SU-DHL-6 (cell line): Measurements from ENCODE around the gene SKI.

ENCODE experiments used
- H2AFZ ChIP-seq: fragments of 200-600 bp; sonication (generic); 2 replicates; pipeline ENCODE4 v1.6.1; 2014; ENCODE audit warnings: low read depth, mild to moderate bottlenecking, moderate library complexity, mixed read lengths, antibody characterized with exemption, low read length; ENCODE audit not compliant: severe bottlenecking
- H3F3A ChIP-seq: fragments of 200-600 bp; shearing (Covaris generic); 2 replicates; pipeline ENCODE4 v1.6.0; 2016; ENCODE audit warnings: antibody characterized with exemption, mild to moderate bottlenecking; ENCODE audit not compliant: insufficient read depth
- H3K27ac ChIP-seq: fragments of 200-600 bp; sonication (generic); 2 replicates; pipeline ENCODE4 v1.5.1; 2016; ENCODE audit warnings: low read depth, mild to moderate bottlenecking, low read length, moderate library complexity, mixed read lengths
- H3K27me3 ChIP-seq: fragments of 200-600 bp; sonication (generic), shearing (Covaris generic); 2 replicates; pipeline ENCODE4 v1.6.0; 2014; ENCODE audit warnings: mild to moderate bottlenecking, low read length
- H3K36me3 ChIP-seq: fragments of 200-600 bp; sonication (generic); 2 replicates; pipeline ENCODE4 v1.6.1; 2014; ENCODE audit warnings: mild to moderate bottlenecking, low read length, mixed read lengths
- H3K4me2 ChIP-seq: fragments of 300-600, 200-600 bp; shearing (Covaris generic), sonication (generic); 2 replicates; pipeline ENCODE4 v1.6.0; 2014; ENCODE audit warnings: low read length, low read depth, mild to moderate bottlenecking; ENCODE audit not compliant: poor library complexity, severe bottlenecking
- H3K4me3 ChIP-seq: fragments of 200-600 bp; sonication (generic); 2 replicates; pipeline ENCODE4 v1.5.1; 2014; ENCODE audit warnings: antibody characterized with exemption, low read length, mild to moderate bottlenecking, mixed read lengths; ENCODE audit not compliant: insufficient read depth, poor library complexity, severe bottlenecking
- H3K79me2 ChIP-seq: fragments of 200-600 bp; sonication (generic); 2 replicates; pipeline ENCODE4 v1.6.1; 2014; ENCODE audit warnings: mild to moderate bottlenecking, low read length, moderate library complexity; ENCODE audit not compliant: insufficient read depth
- H3K9ac ChIP-seq: fragments of 200-600 bp; sonication (generic); 2 replicates; pipeline ENCODE4 v1.7.0; 2014; ENCODE audit warnings: mild to moderate bottlenecking, low read length
- H3K9me2 ChIP-seq: fragments of 200-600 bp; sonication (generic); replicated peaks from 2 replicates; pipeline ENCODE4 v1.6.1; 2014; ENCODE audit warnings: low read length; ENCODE audit not compliant: insufficient read depth
- H3K9me3 ChIP-seq: fragments of 200-600 bp; sonication (generic); 2 replicates; pipeline ENCODE4 v1.6.1; 2014; ENCODE audit warnings: low read length, mixed read lengths; ENCODE audit not compliant: insufficient read depth
- H4K20me1 ChIP-seq: fragments of 200-600 bp; sonication (generic); 2 replicates; pipeline ENCODE4 v1.6.1; 2014; ENCODE audit warnings: low read depth, mild to moderate bottlenecking, antibody characterized with exemption, low read length, moderate library complexity, mixed read lengths
- CTCF ChIP-seq: fragments of 200-600 bp; sonication (generic); IDR thresholded peaks from one replicate; pipeline ENCODE4 v1.5.1; 2017; ENCODE audit warnings: antibody characterized with exemption, mild to moderate bottlenecking, low read length, moderate library complexity; ENCODE audit not compliant: insufficient read depth, poor library complexity, severe bottlenecking
- EZH2phosphoT487 ChIP-seq: fragments of 200-600 bp; sonication (generic), shearing (Covaris generic); conservative IDR thresholded peaks from 2 replicates; pipeline ENCODE4 v1.6.1; 2018; ENCODE audit warnings: mild to moderate bottlenecking, antibody characterized with exemption, low read length, moderate library complexity, mixed read lengths

Gene SKI

DNA sequence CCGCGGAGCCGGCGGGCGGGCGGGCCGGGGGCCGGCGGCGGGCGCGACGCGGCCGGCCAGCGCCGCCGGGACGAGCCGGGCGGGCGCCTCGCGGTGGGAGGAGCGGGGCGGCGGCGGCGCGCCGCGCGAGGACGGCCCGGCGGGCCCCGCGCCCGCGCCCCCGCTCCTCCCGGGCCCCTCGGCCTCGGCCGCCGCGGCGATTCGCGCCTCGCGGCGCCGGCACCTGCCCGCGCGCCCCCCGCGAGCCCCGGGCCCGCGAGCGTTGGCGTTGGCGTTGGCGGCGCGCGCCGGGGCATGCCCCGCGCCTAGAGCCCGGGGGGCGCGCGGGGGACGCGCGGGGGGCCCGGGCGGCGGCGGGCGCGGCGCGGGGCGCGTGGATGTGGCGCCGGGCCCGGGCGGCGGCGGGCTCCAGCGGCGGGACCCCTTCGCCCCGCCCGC, at the start of gene SKI:
TSS of gene SKI (plus strand) at position 163 of the 438 bp plus-strand sequence. CDS start 448 bp downstream, outside the sequence.
- Histone ChIP-seq H3K4me2 (peak within 1 kb of the TSS; percentile 41), H3K27ac (no peak within 1 kb of the TSS), H3K9ac (peak within 1 kb of the TSS; percentile 44; the same call in 1 of the 2 replicates), H3F3A (no peaks in the 10 kb centered on the region), H2AFZ (no peak within 1 kb of the TSS), H3K4me3 (peak within 1 kb of the TSS; percentile 38), H3K79me2 (no peaks in the 10 kb centered on the region), H3K27me3 (no peaks in the 10 kb centered on the region), H4K20me1 (no peaks in the 10 kb centered on the region; the same call in 1 of the 2 replicates), H3K9me3 (no peaks in the 10 kb centered on the region), H3K36me3 (no peaks in the 10 kb centered on the region), H3K9me2 (no peaks in the 10 kb centered on the region)
- no peak for TF ChIP-seq CTCF

DNA sequence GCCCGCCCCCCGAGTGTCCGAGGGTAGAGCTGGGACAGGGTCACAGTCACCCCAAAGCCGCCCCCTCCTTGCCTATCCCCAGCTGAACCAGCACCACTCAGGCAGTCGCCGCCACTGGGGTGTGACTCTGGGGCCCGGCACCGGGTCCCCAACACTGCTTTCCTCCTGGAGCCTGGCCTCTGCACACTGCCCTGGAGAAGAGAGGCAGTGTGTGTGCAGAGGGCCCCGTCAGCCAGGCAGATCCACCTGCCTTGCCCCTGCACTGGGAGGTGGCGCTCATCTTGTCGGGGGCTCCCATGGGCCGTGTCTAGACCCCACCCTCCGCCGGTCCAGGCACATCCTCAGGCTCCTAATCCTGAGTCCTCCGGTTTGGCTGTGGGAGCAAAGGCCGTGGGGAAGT, 49.2 kb upstream of the SKI start:
- Histone ChIP-seq H3K4me2 (no peak overlapping the region), H2AFZ (no peak overlapping the region), H3K9me2 (no peaks in the 10 kb centered on the region), H3K4me3 (no peak overlapping the region), H4K20me1 (no peaks in the 10 kb centered on the region), H3K9ac (no peak overlapping the region), H3K9me3 (no peaks in the 10 kb centered on the region), H3K79me2 (no peaks in the 10 kb centered on the region), H3F3A (no peaks in the 10 kb centered on the region), H3K27me3 (no peaks in the 10 kb centered on the region), H3K27ac (no peak overlapping the region), H3K36me3 (no peaks in the 10 kb centered on the region)
- TF ChIP-seq CTCF (no peak), EZH2phosphoT487 (no peak)

DNA sequence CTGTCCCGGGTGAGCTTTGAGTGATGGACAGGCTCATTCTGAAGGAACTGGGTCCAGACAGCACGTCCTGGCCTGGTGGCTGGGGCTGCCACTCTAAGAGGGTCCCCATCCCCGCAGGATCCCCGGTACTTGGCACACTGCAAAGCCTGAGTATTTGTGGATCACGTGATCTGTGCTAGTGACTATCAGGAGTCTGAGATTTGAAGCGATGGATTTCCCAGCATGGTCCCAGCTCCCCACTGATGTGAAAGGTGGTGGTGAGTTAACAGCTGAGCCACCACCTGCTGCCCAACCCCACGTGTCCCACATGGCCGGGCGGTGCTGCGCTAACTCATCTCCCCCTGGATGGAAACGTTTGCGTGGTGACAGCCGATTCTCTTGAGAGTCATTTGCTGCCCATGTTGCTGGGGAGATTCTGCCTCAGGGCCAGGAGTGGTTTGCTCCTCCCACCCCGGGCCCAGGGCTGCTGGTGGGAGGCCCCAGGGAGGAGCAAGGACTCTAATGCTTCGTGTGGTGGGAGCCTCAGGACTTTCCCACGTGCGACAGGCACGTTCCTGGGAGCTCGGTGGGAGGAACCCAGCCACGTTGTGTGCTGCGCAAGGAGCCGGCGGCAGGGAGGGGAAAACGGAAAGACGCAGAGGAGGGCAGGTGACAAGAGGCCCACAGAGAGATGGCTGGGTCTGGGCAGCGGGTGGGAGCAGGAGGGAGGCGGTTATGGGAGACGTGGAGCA, 48.7 kb upstream of the SKI start:
- no peaks in the 10 kb centered on the region for H3K27me3 ChIP-seq
- H3K27ac ChIP-seq, result no peak overlapping the region
- no peaks in the 10 kb centered on the region for H3F3A ChIP-seq
- H2AFZ ChIP-seq, result no peak overlapping the region
- H3K4me3 ChIP-seq, result no peak overlapping the region
- H3K79me2 ChIP-seq, result no peaks in the 10 kb centered on the region
- no peak overlapping the region for H3K9ac ChIP-seq
- no peaks in the 10 kb centered on the region for H4K20me1 ChIP-seq
- no peak for TF ChIP-seq CTCF
- TF ChIP-seq EZH2phosphoT487, result no peak
- no peaks in the 10 kb centered on the region for H3K9me3 ChIP-seq
- no peaks in the 10 kb centered on the region for H3K9me2 ChIP-seq
- no peak overlapping the region for H3K4me2 ChIP-seq
- no peaks in the 10 kb centered on the region for H3K36me3 ChIP-seq
